ENCODE results near the gene TSPEAR. TPM values are rescaled to one million over a fixed set of nuclear protein-coding genes. Genes with fewer than 3 reads are reported as not detected.

Gene TSPEAR
- polyA plus RNA-seq, 6 donors from 2014 or later: not detected

DNA sequence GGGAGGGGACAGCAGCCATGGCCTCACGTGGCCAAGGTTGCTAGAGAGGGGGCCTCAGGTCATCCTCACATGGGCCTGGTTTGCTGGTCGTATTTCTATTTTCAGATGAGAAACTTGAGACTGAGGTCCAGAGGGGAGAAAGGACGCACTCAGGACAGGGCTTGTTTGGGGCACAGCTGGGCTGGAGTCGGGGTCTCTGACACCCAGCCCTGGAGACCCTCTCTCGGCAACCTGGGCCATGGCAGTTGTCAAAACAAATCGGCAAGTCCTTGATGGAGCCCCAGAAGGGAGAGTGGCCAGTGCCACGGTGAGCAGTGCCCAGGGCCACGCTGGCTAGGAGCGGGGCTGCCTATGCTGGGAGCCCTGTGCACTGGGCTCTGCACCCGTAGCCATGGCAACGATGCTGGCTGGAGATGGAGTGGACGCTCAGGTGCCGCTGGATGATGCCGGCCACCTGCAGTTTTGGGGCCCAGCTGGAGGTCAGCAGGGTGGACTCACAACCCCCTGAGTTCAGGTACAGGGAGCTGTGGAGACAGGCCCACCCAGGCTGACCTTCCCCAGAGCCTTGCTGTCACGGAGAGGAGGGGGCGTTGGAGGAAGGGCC, 244.9 kb downstream of the TSPEAR start:
- ATAC-seq (ENCODE audit: low read depth in 2 of 2): no peak
- peak overlapping the region in 1 of 6 donors; percentile 47 for H3K27ac Mint-ChIP-seq

DNA sequence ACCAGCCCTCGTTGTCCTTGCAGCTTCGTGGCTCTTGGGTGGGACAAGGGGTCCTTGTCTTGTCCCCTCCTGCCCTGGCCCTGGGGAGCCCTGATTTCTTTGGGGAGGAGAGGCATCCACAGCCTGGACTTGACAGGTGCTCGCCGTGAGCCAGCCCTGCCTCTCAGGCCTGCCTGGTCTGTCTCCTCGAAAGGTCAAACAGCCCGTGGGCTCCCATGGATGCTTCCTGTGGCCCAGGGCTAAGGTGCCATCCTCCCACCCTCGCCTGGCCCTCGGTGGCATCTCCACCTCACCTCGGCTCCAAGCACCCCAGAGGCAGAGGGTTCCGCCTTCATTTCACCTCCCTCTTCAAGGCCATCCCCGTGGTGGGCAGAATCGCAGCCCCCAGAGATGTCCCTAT, 247.0 kb downstream of the TSPEAR start:
- DNase-seq (no peak), ATAC-seq (ENCODE audit: low read depth in 2 of 2) (no peak)
- Mint-ChIP-seq H3K4me1 (peaks cover 0 to 2% (median 0%) of the 10 kb centered on the region in 3 donors), H3K9me3 (peaks cover 0 to 5% (median 0%) of the 10 kb centered on the region in 7 donors), H3K4me3 (no peak overlapping the region), H3K27ac (no peak overlapping the region), H3K36me3 (no peaks in the 10 kb centered on the region), H3K27me3 (peaks cover 0 to 5% (median 0%) of the 10 kb centered on the region in 3 donors)

More for the DNA sequence above, 244.9 kb downstream of the TSPEAR start:
- H3K4me3 Mint-ChIP-seq: no peak overlapping the region
- peaks cover 0 to 2% (median 0%) of the 10 kb centered on the region in 3 donors for H3K4me1 Mint-ChIP-seq
- H3K9me3 Mint-ChIP-seq: peaks cover 0 to 5% (median 0%) of the 10 kb centered on the region in 7 donors
- DNase-seq: no peak
- H3K36me3 Mint-ChIP-seq: no peaks in the 10 kb centered on the region
- H3K27me3 Mint-ChIP-seq: peaks cover 0 to 5% (median 3%) of the 10 kb centered on the region in 3 donors

DNA sequence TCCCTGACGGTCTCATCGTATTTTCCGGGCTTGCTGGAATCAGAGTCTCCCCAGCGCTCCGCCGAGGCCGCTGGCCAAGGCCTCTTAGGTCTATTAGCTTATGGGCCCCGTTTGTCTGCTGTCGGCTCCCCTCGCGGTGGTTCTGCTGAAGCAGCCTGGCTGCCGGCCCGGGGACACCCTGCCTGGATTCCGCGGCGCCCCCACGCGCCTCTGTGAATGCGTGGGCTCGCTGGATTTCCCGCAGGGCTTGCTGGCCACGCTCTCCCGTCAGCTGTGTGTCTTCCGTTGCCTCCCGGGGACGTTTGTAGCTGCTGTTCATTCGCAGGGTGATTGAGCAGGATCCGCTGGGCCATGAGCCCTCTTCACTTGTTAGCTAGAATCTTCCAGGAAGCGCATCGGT, 247.6 kb downstream of the TSPEAR start:
- no peak for ATAC-seq (ENCODE audit: low read depth in 2 of 2)
- peaks cover 0 to 5% (median 0%) of the 10 kb centered on the region in 7 donors for H3K9me3 Mint-ChIP-seq
- H3K27ac Mint-ChIP-seq: no peak overlapping the region
- DNase-seq: no peak
- H3K4me3 Mint-ChIP-seq: no peak overlapping the region
- H3K36me3 Mint-ChIP-seq: no peaks in the 10 kb centered on the region
- H3K27me3 Mint-ChIP-seq: peaks cover 0 to 5% (median 0%) of the 10 kb centered on the region in 3 donors
- peaks cover 0 to 2% (median 0%) of the 10 kb centered on the region in 3 donors for H3K4me1 Mint-ChIP-seq

DNA sequence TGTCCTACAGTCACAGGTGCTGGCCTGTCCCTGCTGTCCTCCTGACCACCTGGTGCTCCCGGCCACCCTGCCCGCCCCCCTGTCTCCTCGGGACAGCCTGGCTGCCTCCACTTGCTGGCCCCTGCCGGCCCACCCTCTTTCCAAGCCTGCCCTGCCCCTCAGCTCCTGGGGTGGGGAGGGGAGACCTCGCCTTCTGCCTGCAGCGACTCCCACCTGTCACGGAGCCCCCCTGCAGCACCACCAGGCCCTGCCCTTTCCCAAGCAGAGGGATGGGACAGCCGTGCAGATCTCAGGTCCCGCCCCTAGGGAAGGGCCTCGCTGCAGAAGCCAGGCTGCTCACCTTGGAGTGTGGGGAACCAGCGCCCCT, 248.6 kb downstream of the TSPEAR start:
- peaks cover 0 to 5% (median 0%) of the 10 kb centered on the region in 7 donors for H3K9me3 Mint-ChIP-seq
- H3K36me3 Mint-ChIP-seq: no peaks in the 10 kb centered on the region
- no peak for DNase-seq

DNA sequence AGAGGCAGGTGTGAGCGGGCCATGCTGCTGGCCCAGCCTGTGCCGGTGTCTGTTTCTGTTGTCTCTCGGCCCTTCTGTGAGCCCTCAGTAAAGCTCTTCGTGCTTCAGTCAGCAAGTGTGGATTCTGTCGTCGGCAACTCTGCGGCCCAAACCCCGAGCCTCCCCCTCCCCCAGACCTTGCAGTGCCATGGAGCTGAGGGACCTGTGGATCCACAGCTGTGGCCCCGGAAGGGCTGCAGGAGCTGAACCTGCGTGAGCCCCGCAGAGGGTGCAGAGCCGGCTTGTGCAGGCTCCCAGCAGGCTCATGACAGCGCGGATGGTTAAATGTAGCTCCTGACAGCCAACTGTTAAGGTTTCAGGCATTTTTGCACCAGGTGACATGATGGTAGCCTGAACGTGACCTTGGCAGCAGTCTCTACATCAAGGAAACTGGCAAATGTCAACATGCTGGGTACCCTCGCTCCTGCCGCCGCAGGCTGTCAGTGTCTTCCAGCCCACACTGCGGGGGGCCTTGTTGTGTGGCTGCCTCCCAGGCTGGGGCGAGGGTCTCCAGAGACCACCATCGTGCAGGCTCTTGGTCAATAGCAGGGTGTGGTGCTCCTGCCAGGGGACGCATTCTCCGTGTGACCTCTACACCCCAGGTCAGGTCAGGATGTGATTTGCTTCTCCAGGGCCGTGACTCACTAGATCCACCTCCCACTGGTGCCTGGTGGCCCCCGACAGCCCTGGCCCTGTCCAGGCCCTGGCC, 249.1 kb downstream of the TSPEAR start:
- H3K27ac Mint-ChIP-seq: no peak overlapping the region
- H3K4me1 Mint-ChIP-seq: peaks cover 0 to 2% (median 0%) of the 10 kb centered on the region in 3 donors
- peaks cover 0 to 5% (median 0%) of the 10 kb centered on the region in 3 donors for H3K27me3 Mint-ChIP-seq
- ATAC-seq (ENCODE audit: low read depth in 2 of 2) (no peak), DNase-seq (no peak)
- no peak overlapping the region for H3K4me3 Mint-ChIP-seq
- H3K9me3 Mint-ChIP-seq: peaks cover 0 to 5% (median 0%) of the 10 kb centered on the region in 7 donors
- H3K36me3 Mint-ChIP-seq: no peaks in the 10 kb centered on the region

More for the DNA sequence above, 248.6 kb downstream of the TSPEAR start:
- no peak overlapping the region for H3K4me3 Mint-ChIP-seq
- ATAC-seq (ENCODE audit: low read depth in 2 of 2): no peak
- H3K27ac Mint-ChIP-seq: no peak overlapping the region
- H3K27me3 Mint-ChIP-seq: peaks cover 0 to 5% (median 0%) of the 10 kb centered on the region in 3 donors
- peaks cover 0 to 2% (median 0%) of the 10 kb centered on the region in 3 donors for H3K4me1 Mint-ChIP-seq

DNA sequence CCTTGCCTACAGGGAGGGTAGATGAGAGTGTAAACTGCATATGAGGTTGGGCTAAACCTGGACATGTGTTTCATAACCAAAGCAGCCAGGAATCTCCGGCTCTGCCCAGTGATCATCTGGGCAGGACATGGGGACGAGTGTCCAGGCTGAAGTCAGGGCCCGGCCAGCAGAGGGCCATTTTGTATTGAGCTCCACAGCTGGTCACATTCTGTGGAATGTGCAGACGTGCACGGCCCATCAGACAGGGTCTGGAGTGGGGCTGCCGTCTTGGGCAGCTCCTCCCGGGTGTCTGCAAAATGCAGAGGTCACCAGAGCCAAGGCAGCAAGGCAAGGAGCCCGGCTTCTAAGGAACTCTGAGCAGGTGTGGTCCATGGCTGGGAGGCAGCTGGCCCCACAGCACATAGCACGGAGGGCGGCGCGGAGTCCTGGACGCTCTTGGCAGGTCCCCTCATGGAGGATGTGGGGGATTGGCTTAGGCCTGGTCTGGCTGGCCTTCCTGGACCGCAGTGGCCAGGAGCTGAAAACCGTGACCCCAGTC, 249.8 kb downstream of the TSPEAR start:
- Mint-ChIP-seq H3K4me3 (no peak overlapping the region), H3K27ac (no peak overlapping the region), H3K9me3 (peaks cover 0 to 5% (median 0%) of the 10 kb centered on the region in 7 donors), H3K27me3 (peaks cover 0 to 5% (median 0%) of the 10 kb centered on the region in 3 donors), H3K36me3 (no peaks in the 10 kb centered on the region), H3K4me1 (peaks cover 0 to 2% (median 0%) of the 10 kb centered on the region in 3 donors)
- DNase-seq (no peak), ATAC-seq (ENCODE audit: low read depth in 2 of 2) (no peak)

DNA sequence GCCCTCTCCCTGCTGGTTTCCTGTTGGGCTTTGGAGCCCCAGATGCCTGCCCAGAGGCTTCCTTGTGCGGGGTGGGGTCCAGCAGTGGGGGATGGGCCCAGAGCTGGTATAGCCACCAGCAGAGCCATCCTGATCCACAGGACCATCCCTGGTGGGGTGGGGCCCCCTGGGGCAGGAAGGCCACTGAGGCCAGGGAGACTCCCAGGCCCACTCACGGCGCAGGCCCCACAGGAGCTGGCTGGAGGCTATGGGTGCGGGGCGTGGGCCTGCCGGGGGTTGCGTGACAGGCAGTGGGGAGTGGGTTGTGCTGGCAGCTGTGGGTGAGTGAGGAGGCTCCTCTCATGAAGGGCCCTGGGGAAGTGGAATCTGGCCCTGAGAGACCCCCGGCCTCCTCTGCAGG, 250.4 kb downstream of the TSPEAR start:
- Mint-ChIP-seq H3K36me3 (no peaks in the 10 kb centered on the region), H3K4me1 (peaks cover 0 to 3% (median 2%) of the 10 kb centered on the region in 3 donors), H3K4me3 (no peak overlapping the region), H3K27ac (no peak overlapping the region), H3K9me3 (peaks cover 0 to 4% (median 0%) of the 10 kb centered on the region in 7 donors), H3K27me3 (peaks cover 0 to 5% (median 0%) of the 10 kb centered on the region in 3 donors)
- no peak for ATAC-seq (ENCODE audit: low read depth in 2 of 2)
- no peak for DNase-seq

DNA sequence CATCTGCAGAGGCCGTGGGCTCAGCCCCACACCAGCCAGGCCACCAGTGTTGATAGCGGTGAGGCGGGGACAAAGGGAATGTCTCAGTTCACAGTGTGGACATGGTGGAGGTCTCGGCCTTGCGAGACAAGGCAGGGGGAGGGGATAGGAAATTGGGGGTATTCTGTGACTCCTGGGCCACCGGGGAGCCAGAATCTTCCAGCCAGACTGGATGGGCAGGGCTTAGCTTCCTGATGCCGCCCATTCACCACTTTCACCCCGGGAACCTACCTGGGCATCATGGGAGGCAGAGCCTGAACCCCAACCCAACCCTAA, 251.0 kb downstream of the TSPEAR start:
- H3K9me3 Mint-ChIP-seq: no peaks in the 10 kb centered on the region
- peaks cover 0 to 3% (median 2%) of the 10 kb centered on the region in 3 donors for H3K4me1 Mint-ChIP-seq
- H3K36me3 Mint-ChIP-seq: no peaks in the 10 kb centered on the region
- no peak overlapping the region for H3K4me3 Mint-ChIP-seq
- no peak for ATAC-seq (ENCODE audit: low read depth in 2 of 2)
- DNase-seq: no peak
- no peak overlapping the region for H3K27ac Mint-ChIP-seq
- H3K27me3 Mint-ChIP-seq: peaks cover 0 to 5% (median 0%) of the 10 kb centered on the region in 3 donors

DNA sequence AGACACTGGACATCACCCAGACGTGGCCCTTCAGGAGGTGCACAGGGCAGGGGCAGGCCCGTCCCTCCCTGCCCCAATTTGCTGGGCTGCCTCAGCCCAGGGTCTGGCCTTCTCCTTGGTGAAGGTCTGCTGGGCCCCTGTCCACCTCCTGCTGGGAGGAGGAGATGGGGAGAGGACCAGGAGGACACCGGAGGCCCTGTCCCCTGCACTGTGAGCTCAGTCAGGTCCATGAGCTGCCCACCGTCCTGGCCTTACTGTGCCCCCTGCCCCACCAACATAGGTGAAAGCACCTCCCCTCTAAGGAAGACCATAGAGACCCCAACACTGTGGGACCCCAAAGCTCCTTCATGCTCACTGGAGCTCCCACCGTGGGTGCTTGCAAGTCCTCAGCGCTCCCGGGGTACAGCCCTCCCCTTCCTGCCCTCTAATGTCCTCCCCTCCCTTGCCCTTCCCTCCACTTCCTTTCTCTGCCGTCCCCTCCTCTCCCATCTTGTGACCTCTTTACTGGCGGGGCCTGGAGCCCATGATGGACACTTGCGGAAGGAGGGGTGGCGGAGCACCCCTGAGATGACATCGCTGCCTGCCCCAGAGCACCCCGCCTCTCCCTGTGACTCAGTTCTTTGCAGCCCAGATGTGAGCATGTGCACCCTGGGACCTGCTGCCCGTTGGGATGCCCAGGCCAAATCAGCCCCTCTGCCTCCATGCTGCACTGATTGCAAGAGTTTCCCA, 251.5 kb downstream of the TSPEAR start:
- no peaks in the 10 kb centered on the region for H3K9me3 Mint-ChIP-seq
- H3K4me1 Mint-ChIP-seq: peaks cover 0 to 7% (median 4%) of the 10 kb centered on the region in 3 donors
- no peak overlapping the region for H3K27ac Mint-ChIP-seq
- H3K27me3 Mint-ChIP-seq: peaks cover 0 to 5% (median 0%) of the 10 kb centered on the region in 3 donors
- DNase-seq: no peak
- ATAC-seq (ENCODE audit: low read depth in 2 of 2): no peak
- H3K36me3 Mint-ChIP-seq: no peaks in the 10 kb centered on the region
- H3K4me3 Mint-ChIP-seq: peak overlapping the region in 1 of 8 donors; percentile 10

DNA sequence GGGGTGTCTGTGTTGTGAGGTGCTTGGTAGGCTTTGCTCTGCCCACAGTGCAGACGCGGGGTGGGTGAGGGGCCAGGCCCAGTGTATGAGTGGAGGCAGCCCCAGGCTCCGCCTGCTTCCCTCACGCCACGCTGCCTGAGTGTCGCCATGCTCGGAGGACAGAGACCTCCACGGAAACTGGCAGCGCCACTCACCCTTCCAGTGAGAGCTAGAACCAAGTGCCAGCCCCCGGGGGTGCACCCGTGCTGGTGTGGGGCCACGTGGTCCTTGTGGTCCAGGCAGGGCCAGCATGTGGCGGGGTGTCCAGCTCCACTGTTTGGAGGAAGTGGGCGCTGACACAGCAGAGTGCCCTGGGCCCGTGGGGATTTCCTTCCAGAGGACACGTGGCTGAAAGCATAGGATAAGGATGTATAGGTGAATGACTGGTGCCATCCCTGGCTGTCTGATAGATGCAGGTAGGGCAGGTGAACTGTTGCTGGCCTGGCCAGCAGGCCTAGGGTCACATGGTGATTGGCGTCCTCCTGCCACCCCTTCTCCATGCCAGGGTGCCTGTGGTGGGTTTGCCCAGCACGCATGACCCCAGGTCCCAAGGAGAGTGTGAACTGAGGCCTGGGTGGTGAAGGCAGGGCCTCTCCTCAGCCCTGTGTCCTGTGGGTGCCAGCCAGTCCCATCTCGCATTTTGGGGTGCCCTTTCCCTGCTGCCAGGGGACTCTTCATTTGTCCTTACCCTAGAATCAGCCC, 252.2 kb downstream of the TSPEAR start:
- Mint-ChIP-seq H3K4me3 (peak overlapping the region in 1 of 8 donors; percentile 37), H3K27me3 (peaks cover 0 to 5% (median 0%) of the 10 kb centered on the region in 3 donors), H3K27ac (peak overlapping the region in 1 of 6 donors; percentile 33), H3K4me1 (peaks cover 0 to 11% (median 8%) of the 10 kb centered on the region in 3 donors), H3K9me3 (peaks cover 0 to 6% (median 2%) of the 10 kb centered on the region in 7 donors), H3K36me3 (no peaks in the 10 kb centered on the region)
- DNase-seq (no peak), ATAC-seq (ENCODE audit: low read depth in 2 of 2) (no peak)

DNA sequence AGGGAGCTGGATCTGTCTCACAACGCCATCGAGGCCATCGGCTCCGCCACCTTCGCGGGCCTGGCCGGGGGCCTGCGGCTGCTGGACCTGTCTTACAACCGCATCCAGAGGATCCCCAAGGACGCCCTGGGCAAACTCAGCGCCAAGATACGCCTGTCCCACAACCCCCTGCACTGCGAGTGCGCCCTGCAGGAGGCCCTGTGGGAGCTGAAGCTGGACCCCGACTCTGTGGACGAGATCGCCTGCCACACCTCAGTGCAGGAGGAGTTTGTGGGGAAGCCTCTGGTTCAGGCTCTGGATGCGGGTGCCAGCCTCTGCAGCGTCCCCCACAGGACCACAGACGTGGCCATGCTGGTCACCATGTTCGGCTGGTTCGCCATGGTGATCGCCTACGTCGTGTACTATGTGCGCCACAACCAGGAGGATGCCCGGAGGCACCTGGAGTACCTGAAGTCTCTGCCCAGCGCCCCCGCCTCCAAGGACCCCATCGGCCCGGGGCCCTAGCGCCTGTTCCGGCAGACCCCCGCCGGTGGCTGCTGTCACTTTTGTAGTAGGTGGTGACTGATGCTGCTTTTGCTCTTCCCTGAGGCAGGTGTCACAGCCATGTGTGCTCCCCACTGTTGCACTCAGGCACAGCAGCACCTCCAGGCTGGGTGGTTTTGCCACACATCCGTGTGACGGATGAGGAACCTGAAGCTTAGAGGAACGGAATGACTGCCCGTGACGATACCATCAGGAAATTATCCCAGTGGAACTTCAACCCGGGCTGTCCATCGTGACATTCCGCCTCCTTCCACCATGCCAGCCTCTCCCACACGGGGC, 254.2 kb downstream of the TSPEAR start:
- Mint-ChIP-seq H3K36me3 (no peaks in the 10 kb centered on the region), H3K4me3 (peak overlapping the region; percentile 15 to 78 (median 58)), H3K4me1 (peaks cover 0 to 11% (median 6%) of the 10 kb centered on the region in 3 donors), H3K9me3 (peaks cover 0 to 18% (median 5%) of the 10 kb centered on the region in 7 donors), H3K27ac (no peak overlapping the region), H3K27me3 (no peaks in the 10 kb centered on the region)
- ATAC-seq (ENCODE audit: low read depth in 2 of 2) (no peak), DNase-seq (no peak)
